ENCODE measurements around the gene DZANK1.

DZANK1 gene

GRCh38 chr20:18481596-18481995 lies 14.8 kb upstream of the DZANK1 start:
- Mint-ChIP-seq H3K9me3 (no peaks in the 10 kb centered on the region), H3K36me3 (ENCODE audit: low read depth) (peaks cover 21% of the 10 kb centered on the region), H3K27ac (no peak overlapping the region)

GRCh38 chr20:18477821-18478220 lies 11.0 kb upstream of the DZANK1 start:
- peaks cover 21% of the 10 kb centered on the region for H3K36me3 Mint-ChIP-seq (ENCODE audit: low read depth)
- no peak overlapping the region for H3K4me3 Mint-ChIP-seq
- no peaks in the 10 kb centered on the region for H3K4me1 Mint-ChIP-seq (ENCODE audit: low read depth)
- H3K27ac Mint-ChIP-seq: no peak overlapping the region
- H3K27me3 Mint-ChIP-seq (ENCODE audit: low read depth): no peaks in the 10 kb centered on the region
- H3K9me3 Mint-ChIP-seq: no peaks in the 10 kb centered on the region

More at GRCh38 chr20:18481596-18481995, 14.8 kb upstream of the DZANK1 start:
- no peak overlapping the region for H3K4me3 Mint-ChIP-seq
- no peaks in the 10 kb centered on the region for H3K4me1 Mint-ChIP-seq (ENCODE audit: low read depth)
- no peaks in the 10 kb centered on the region for H3K27me3 Mint-ChIP-seq (ENCODE audit: low read depth)

- no peaks in the 10 kb centered on the region for H3K9me3 Mint-ChIP-seq
- H3K4me1 Mint-ChIP-seq (ENCODE audit: low read depth): no peaks in the 10 kb centered on the region
- no peak overlapping the region for H3K27ac Mint-ChIP-seq
- H3K27me3 Mint-ChIP-seq (ENCODE audit: low read depth): no peaks in the 10 kb centered on the region
- H3K36me3 Mint-ChIP-seq (ENCODE audit: low read depth): peaks cover 17% of the 10 kb centered on the region
- no peak overlapping the region for H3K4me3 Mint-ChIP-seq
Measured at GRCh38 chr20:18477218-18477617, 10.4 kb upstream of the DZANK1 start.

- no peaks in the 10 kb centered on the region for H3K27me3 Mint-ChIP-seq (ENCODE audit: low read depth)
- H3K9me3 Mint-ChIP-seq: no peaks in the 10 kb centered on the region
- H3K4me1 Mint-ChIP-seq (ENCODE audit: low read depth): peaks cover 13% of the 10 kb centered on the region
- peaks cover 5% of the 10 kb centered on the region for H3K36me3 Mint-ChIP-seq (ENCODE audit: low read depth)
- H3K27ac Mint-ChIP-seq: peak overlapping the region; percentile 93
- peak overlapping the region; percentile 99 for H3K4me3 Mint-ChIP-seq
Measured at GRCh38 chr20:18466574-18466893, 296 bp downstream of the DZANK1 start.

- no peak overlapping the region for H3K27ac Mint-ChIP-seq
Measured at GRCh38 chr20:18465536-18466200, 1.2 kb downstream of the DZANK1 start.

GRCh38 chr20:18456600-18456999 lies 10.2 kb downstream of the DZANK1 start:
- no peaks in the 10 kb centered on the region for H3K4me1 Mint-ChIP-seq (ENCODE audit: low read depth)
- peaks cover 4% of the 10 kb centered on the region for H3K9me3 Mint-ChIP-seq
- H3K27ac Mint-ChIP-seq: no peak overlapping the region
- no peaks in the 10 kb centered on the region for H3K36me3 Mint-ChIP-seq (ENCODE audit: low read depth)
- no peaks in the 10 kb centered on the region for H3K27me3 Mint-ChIP-seq (ENCODE audit: low read depth)
- H3K4me3 Mint-ChIP-seq: no peak overlapping the region

More at GRCh38 chr20:18465536-18466200, 1.2 kb downstream of the DZANK1 start:
- H3K27me3 Mint-ChIP-seq (ENCODE audit: low read depth): no peaks in the 10 kb centered on the region
- peaks cover 13% of the 10 kb centered on the region for H3K4me1 Mint-ChIP-seq (ENCODE audit: low read depth)
- no peaks in the 10 kb centered on the region for H3K9me3 Mint-ChIP-seq
- peaks cover 5% of the 10 kb centered on the region for H3K36me3 Mint-ChIP-seq (ENCODE audit: low read depth)
- peak overlapping the region; percentile 99 for H3K4me3 Mint-ChIP-seq

GRCh38 chr20:18443886-18444285 lies 22.9 kb downstream of the DZANK1 start:
- Mint-ChIP-seq H3K9me3 (no peaks in the 10 kb centered on the region), H3K4me1 (ENCODE audit: low read depth) (no peaks in the 10 kb centered on the region), H3K27me3 (ENCODE audit: low read depth) (no peaks in the 10 kb centered on the region), H3K27ac (no peak overlapping the region), H3K4me3 (no peak overlapping the region), H3K36me3 (ENCODE audit: low read depth) (no peaks in the 10 kb centered on the region)

- Mint-ChIP-seq H3K27ac (no peak overlapping the region), H3K4me1 (ENCODE audit: low read depth) (peaks cover 6% of the 10 kb centered on the region)
Measured at GRCh38 chr20:18440403-18440802, 26.4 kb downstream of the DZANK1 start.

GRCh38 chr20:18436847-18437246 lies 30.0 kb downstream of the DZANK1 start:
- peaks cover 6% of the 10 kb centered on the region for H3K4me1 Mint-ChIP-seq (ENCODE audit: low read depth)

More at GRCh38 chr20:18440403-18440802, 26.4 kb downstream of the DZANK1 start:
- Mint-ChIP-seq H3K9me3 (no peaks in the 10 kb centered on the region), H3K4me3 (no peak overlapping the region), H3K36me3 (ENCODE audit: low read depth) (no peaks in the 10 kb centered on the region), H3K27me3 (ENCODE audit: low read depth) (no peaks in the 10 kb centered on the region)

GRCh38 chr20:18431206-18431605 lies 35.6 kb downstream of the DZANK1 start:
- Mint-ChIP-seq H3K4me1 (ENCODE audit: low read depth) (no peaks in the 10 kb centered on the region), H3K9me3 (no peaks in the 10 kb centered on the region), H3K27ac (no peak overlapping the region), H3K27me3 (ENCODE audit: low read depth) (no peaks in the 10 kb centered on the region), H3K4me3 (no peak overlapping the region), H3K36me3 (ENCODE audit: low read depth) (no peaks in the 10 kb centered on the region)

More at GRCh38 chr20:18436847-18437246, 30.0 kb downstream of the DZANK1 start:
- no peaks in the 10 kb centered on the region for H3K36me3 Mint-ChIP-seq (ENCODE audit: low read depth)
- no peaks in the 10 kb centered on the region for H3K9me3 Mint-ChIP-seq
- no peak overlapping the region for H3K4me3 Mint-ChIP-seq
- no peaks in the 10 kb centered on the region for H3K27me3 Mint-ChIP-seq (ENCODE audit: low read depth)
- no peak overlapping the region for H3K27ac Mint-ChIP-seq

GRCh38 chr20:18430172-18430826 lies 36.5 kb downstream of the DZANK1 start:
- Mint-ChIP-seq H3K4me1 (ENCODE audit: low read depth) (no peaks in the 10 kb centered on the region), H3K36me3 (ENCODE audit: low read depth) (no peaks in the 10 kb centered on the region), H3K27me3 (ENCODE audit: low read depth) (no peaks in the 10 kb centered on the region), H3K9me3 (no peaks in the 10 kb centered on the region), H3K4me3 (no peak overlapping the region), H3K27ac (no peak overlapping the region)

- Mint-ChIP-seq H3K4me1 (ENCODE audit: low read depth) (no peaks in the 10 kb centered on the region), H3K9me3 (no peaks in the 10 kb centered on the region), H3K27me3 (ENCODE audit: low read depth) (no peaks in the 10 kb centered on the region), H3K4me3 (no peak overlapping the region), H3K36me3 (ENCODE audit: low read depth) (no peaks in the 10 kb centered on the region), H3K27ac (no peak overlapping the region)
Measured at GRCh38 chr20:18428490-18429173, 38.2 kb downstream of the DZANK1 start.

- no peaks in the 10 kb centered on the region for H3K27me3 Mint-ChIP-seq (ENCODE audit: low read depth)
- H3K9me3 Mint-ChIP-seq: no peaks in the 10 kb centered on the region
- no peaks in the 10 kb centered on the region for H3K36me3 Mint-ChIP-seq (ENCODE audit: low read depth)
- no peak overlapping the region for H3K27ac Mint-ChIP-seq
- no peaks in the 10 kb centered on the region for H3K4me1 Mint-ChIP-seq (ENCODE audit: low read depth)
- no peak overlapping the region for H3K4me3 Mint-ChIP-seq
Measured at GRCh38 chr20:18427214-18427613, 39.6 kb downstream of the DZANK1 start.

GRCh38 chr20:18421608-18422007 lies 45.2 kb downstream of the DZANK1 start:
- Mint-ChIP-seq H3K4me1 (ENCODE audit: low read depth) (no peaks in the 10 kb centered on the region), H3K27me3 (ENCODE audit: low read depth) (no peaks in the 10 kb centered on the region)

GRCh38 chr20:18416486-18416885 lies 50.3 kb downstream of the DZANK1 start:
- H3K27ac Mint-ChIP-seq: no peak overlapping the region
- H3K27me3 Mint-ChIP-seq (ENCODE audit: low read depth): no peaks in the 10 kb centered on the region
- H3K4me3 Mint-ChIP-seq: no peak overlapping the region

More at GRCh38 chr20:18421608-18422007, 45.2 kb downstream of the DZANK1 start:
- no peak overlapping the region for H3K27ac Mint-ChIP-seq
- H3K4me3 Mint-ChIP-seq: no peak overlapping the region
- no peaks in the 10 kb centered on the region for H3K36me3 Mint-ChIP-seq (ENCODE audit: low read depth)
- no peaks in the 10 kb centered on the region for H3K9me3 Mint-ChIP-seq

More at GRCh38 chr20:18416486-18416885, 50.3 kb downstream of the DZANK1 start:
- Mint-ChIP-seq H3K9me3 (no peaks in the 10 kb centered on the region), H3K36me3 (ENCODE audit: low read depth) (no peaks in the 10 kb centered on the region), H3K4me1 (ENCODE audit: low read depth) (peaks cover 3% of the 10 kb centered on the region)

Data from T-helper 1 cell treated with Interleukin-12 subunit alpha and Interleukin-12 subunit beta and Interleukin-4 antibody, amounts not matched to agents 30 μg/mL and 1 μg/mL, for 36 hours (primary cell).